ENCODE data around the gene SAMM50. TPM values are rescaled to one million over a fixed set of nuclear protein-coding genes. Genes with fewer than 3 reads are reported as not detected.
A peak's percentile ranks its signal among the peaks of the same experiment; 100 is the strongest.

SAMM50 gene
- total RNA-seq, 1 donor from 2014 or later, result 32.6 TPM

DNA sequence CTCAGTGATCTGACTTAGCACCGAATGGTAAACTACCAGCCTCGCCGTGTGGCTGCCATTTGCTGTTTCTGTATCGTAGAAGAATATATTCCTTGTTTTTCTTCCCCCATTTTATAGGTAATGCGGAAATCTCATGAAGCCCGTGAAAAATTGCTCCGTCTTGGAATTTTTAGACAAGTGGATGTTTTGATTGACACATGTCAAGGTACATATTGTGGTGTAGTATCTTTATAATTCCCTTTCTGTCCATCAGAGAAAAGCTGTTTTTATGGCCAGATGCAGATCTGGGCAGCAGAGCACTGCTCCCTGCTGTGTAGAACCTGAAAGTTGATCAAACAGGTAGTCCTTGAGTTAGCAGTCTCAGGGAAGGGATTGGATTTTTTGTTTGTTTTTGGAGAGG lies 13.4 kb downstream of the SAMM50 start:
- TF ChIP-seq, protein P1, sequence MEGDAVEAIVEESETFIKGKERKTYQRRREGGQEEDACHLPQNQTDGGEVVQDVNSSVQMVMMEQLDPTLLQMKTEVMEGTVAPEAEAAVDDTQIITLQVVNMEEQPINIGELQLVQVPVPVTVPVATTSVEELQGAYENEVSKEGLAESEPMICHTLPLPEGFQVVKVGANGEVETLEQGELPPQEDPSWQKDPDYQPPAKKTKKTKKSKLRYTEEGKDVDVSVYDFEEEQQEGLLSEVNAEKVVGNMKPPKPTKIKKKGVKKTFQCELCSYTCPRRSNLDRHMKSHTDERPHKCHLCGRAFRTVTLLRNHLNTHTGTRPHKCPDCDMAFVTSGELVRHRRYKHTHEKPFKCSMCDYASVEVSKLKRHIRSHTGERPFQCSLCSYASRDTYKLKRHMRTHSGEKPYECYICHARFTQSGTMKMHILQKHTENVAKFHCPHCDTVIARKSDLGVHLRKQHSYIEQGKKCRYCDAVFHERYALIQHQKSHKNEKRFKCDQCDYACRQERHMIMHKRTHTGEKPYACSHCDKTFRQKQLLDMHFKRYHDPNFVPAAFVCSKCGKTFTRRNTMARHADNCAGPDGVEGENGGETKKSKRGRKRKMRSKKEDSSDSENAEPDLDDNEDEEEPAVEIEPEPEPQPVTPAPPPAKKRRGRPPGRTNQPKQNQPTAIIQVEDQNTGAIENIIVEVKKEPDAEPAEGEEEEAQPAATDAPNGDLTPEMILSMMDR (IDR thresholded peaks at IDR 0.05; ENCODE audit: insufficient read depth, low read length, severe bottlenecking), result no peak
- Histone ChIP-seq H3K36me3 (ENCODE audit: control insufficient read depth, insufficient read depth, low read length) (peaks cover 25% of the 10 kb centered on the region), H3K4me3 (ENCODE audit: low read depth, low read length) (no peak overlapping the region), H3K27me3 (ENCODE audit: control insufficient read depth, insufficient read depth, low read length) (no peaks in the 10 kb centered on the region)
- FAIRE-seq (peak; percentile 86), DNase-seq (ENCODE audit: low read depth) (no peak)

DNA sequence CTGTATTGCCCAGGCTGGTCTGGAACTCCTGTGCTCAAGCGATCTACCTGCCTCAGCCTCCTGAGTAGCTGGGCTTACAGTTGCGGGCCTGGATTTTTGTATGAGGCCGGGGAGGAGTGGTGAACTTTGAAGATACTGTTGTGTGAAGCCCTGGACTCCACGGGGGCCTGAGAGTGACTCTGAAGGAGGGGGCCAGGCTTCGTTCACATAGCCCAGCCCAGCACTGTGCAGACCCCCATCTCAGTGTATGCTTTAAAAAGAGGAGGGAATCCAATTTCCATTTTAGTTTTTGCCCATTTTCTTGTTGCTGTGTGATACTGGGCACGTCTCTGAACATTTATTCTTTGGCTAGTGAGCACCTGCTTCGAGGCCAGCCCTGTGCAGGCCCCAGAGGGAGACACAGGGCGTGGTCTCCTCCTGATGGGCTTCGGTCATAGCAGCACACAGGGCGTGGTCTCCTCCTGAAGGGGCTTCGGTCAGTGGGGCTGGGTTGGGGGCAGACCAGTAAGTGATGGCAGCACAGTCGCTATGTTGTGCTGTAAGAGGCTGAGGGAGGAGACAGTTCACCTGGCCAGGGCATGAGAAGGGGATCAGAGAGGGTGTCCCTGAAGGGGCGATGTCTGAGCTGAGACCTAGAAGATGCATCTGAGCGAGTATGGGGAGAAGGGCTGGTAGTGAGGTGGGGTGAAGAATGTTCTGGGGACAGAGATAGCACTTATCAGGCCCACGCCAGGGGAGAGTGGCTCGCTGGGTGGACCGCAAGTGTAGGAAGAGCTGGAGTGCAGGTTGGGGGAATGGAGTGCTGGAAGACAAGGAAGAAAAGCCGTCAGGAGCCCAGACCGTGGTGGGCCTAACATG lies 14.0 kb downstream of the SAMM50 start:
- DNase-seq (ENCODE audit: low read depth) (no peak), FAIRE-seq (no peak)
- H3K36me3 ChIP-seq (ENCODE audit: control insufficient read depth, insufficient read depth, low read length), result peaks cover 25% of the 10 kb centered on the region
- TF ChIP-seq, protein P1 (IDR thresholded peaks at IDR 0.05; ENCODE audit: insufficient read depth, low read length, severe bottlenecking), result no peak
- no peak overlapping the region for H3K4me3 ChIP-seq (ENCODE audit: low read depth, low read length)
- no peaks in the 10 kb centered on the region for H3K27me3 ChIP-seq (ENCODE audit: control insufficient read depth, insufficient read depth, low read length)

DNA sequence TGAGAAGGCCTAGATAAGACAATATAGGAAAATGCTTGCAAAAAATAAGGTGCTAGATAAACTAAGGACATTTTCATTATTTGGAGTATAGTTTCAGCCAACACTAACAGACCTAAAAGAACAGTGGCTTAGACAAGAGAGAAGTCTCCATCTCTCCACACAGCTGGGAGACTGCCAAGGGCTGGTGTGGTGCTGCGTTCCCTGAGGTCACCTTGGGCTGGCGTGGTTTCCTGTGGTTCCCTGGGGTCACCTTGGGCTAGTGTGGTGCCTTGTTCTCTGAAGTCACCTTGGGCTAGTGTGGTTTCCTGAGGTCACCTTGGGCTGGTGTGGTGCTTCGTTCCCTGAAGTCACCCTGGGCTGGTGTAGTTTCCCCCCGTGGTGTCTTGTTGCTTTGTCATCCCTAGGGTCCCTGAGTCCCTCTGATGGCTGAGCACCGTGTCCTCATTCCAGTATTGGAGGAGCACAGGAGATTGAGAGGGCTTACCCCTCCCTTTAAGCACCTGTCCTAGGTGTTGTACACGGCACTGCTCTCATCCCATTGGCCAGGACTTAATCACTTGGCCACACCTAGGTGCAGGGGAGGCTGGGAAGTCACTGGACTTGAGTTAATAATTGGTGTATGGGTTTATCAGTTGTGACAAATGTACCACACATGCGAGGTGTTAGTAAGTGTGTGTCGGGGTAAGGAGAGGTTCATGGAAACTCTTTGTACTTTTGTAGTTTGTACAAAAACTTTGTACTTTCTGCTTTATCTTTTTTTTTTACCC lies 14.9 kb downstream of the SAMM50 start:
- FAIRE-seq, result peak; percentile 50
- DNase-seq (ENCODE audit: low read depth), result no peak
- Histone ChIP-seq H3K36me3 (ENCODE audit: control insufficient read depth, insufficient read depth, low read length) (peaks cover 21% of the 10 kb centered on the region), H3K4me3 (ENCODE audit: low read depth, low read length) (no peak overlapping the region), H3K27me3 (ENCODE audit: control insufficient read depth, insufficient read depth, low read length) (no peaks in the 10 kb centered on the region)
- TF ChIP-seq, protein P1 (IDR thresholded peaks at IDR 0.05; ENCODE audit: insufficient read depth, low read length, severe bottlenecking), result no peak

DNA sequence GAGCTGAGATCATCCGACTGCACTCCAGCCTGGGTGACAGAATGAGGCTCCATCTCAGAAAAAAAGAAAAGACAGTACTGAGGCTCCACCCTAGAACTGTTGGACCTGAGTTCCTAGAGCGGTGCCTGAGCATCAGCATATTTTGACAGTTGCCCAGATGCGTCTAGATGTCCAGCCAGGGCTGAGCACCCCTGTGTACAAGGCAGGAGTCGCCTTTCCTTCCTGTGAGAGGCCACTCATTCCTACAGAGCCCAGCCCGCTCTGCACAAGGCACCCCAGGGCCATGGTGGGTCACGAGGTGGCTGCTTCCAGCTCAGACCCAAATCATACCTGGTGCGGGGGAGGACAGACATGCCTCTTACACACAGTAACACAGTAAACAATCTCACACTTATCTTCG lies 15.9 kb downstream of the SAMM50 start:
- Histone ChIP-seq H3K27me3 (ENCODE audit: control insufficient read depth, insufficient read depth, low read length) (no peaks in the 10 kb centered on the region), H3K36me3 (ENCODE audit: control insufficient read depth, insufficient read depth, low read length) (peaks cover 27% of the 10 kb centered on the region), H3K4me3 (ENCODE audit: low read depth, low read length) (no peak overlapping the region)
- TF ChIP-seq, protein P1 (IDR thresholded peaks at IDR 0.05; ENCODE audit: insufficient read depth, low read length, severe bottlenecking), result no peak
- FAIRE-seq, result no peak
- DNase-seq (ENCODE audit: low read depth), result no peak

DNA sequence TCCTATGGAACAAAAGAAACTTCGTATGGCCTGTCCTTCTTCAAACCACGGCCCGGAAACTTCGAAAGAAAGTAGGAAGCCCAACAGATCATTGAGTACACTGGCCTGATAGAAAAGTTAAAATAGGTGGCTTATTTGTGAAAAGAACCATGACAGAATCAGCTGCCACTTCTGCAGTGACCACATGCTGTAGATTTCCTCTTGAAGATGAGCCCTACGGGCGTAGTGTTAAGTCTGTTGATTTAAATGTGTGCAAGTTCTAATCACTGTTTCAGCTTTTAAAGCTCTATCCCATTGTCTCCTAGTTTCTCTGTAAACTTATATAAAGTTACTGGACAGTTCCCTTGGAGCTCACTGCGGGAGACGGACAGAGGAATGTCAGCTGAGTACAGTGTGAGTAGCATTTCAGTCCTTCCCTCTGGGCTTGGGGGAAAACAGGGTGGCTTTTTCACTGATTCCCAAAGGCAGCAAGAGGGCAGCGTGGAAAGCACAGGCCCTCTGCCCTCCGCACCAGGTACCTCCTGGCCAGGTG lies 17.8 kb downstream of the SAMM50 start:
- no peak for FAIRE-seq
- Histone ChIP-seq H3K4me3 (ENCODE audit: low read depth, low read length) (no peak overlapping the region), H3K36me3 (ENCODE audit: control insufficient read depth, insufficient read depth, low read length) (peaks cover 30% of the 10 kb centered on the region), H3K27me3 (ENCODE audit: control insufficient read depth, insufficient read depth, low read length) (no peaks in the 10 kb centered on the region)
- no peak for DNase-seq (ENCODE audit: low read depth)
- TF ChIP-seq, protein P1 (IDR thresholded peaks at IDR 0.05; ENCODE audit: insufficient read depth, low read length, severe bottlenecking), result no peak
